ENCODE results near the gene MAP2K1.

MAP2K1 gene

GRCh38 chr15:66440501-66440900, 53.8 kb downstream of the MAP2K1 start:
- TF ChIP-seq EZH2 (optimal IDR thresholded peaks at IDR 0.05; ENCODE audit: low read depth, low read length) (no peak), EZH2phosphoT487 (IDR thresholded peaks at IDR 0.05; ENCODE audit: low read length) (no peak), CTCF (IDR thresholded peaks at IDR 0.05; ENCODE audit: low read length) (no peak)
- no peaks in the 10 kb centered on the region for H3K79me2 ChIP-seq (ENCODE audit: low read length)
- H3K27ac ChIP-seq (ENCODE audit: low read length): no peak overlapping the region
- no peaks in the 10 kb centered on the region for H3F3A ChIP-seq (ENCODE audit: insufficient read depth, low read length)
- H3K27me3 ChIP-seq (replicated peaks; ENCODE audit: insufficient read depth, low read length): no peaks in the 10 kb centered on the region
- H4K20me1 ChIP-seq (ENCODE audit: insufficient read depth, low read length): no peaks in the 10 kb centered on the region
- H3K9ac ChIP-seq (ENCODE audit: low read length): no peak overlapping the region
- no peaks in the 10 kb centered on the region for H3K4me1 ChIP-seq (ENCODE audit: low read length)
- no peak for DNase-seq
- no peak overlapping the region for H3K4me2 ChIP-seq (ENCODE audit: low read depth, low read length)
- H3K4me3 ChIP-seq (ENCODE audit: low read length): no peak overlapping the region
- H2AFZ ChIP-seq (ENCODE audit: low read length): no peak overlapping the region
- H3K36me3 ChIP-seq (replicated peaks; ENCODE audit: insufficient read depth, low read length): peaks cover 2% of the 10 kb centered on the region; the same call in 1 of the 2 replicates
- H3K9me3 ChIP-seq (replicated peaks; ENCODE audit: insufficient read depth, low read length): no peaks in the 10 kb centered on the region
- H3K9me2 ChIP-seq (replicated peaks; ENCODE audit: insufficient read depth, low read length): no peaks in the 10 kb centered on the region

- Histone ChIP-seq H3K27ac (ENCODE audit: low read length) (no peak overlapping the region), H3K27me3 (replicated peaks; ENCODE audit: insufficient read depth, low read length) (no peaks in the 10 kb centered on the region), H3K79me2 (ENCODE audit: low read length) (no peaks in the 10 kb centered on the region), H3K4me2 (ENCODE audit: low read depth, low read length) (no peak overlapping the region), H3F3A (ENCODE audit: insufficient read depth, low read length) (no peaks in the 10 kb centered on the region), H3K9ac (ENCODE audit: low read length) (no peak overlapping the region), H3K4me1 (ENCODE audit: low read length) (no peaks in the 10 kb centered on the region), H3K4me3 (ENCODE audit: low read length) (no peak overlapping the region), H3K36me3 (replicated peaks; ENCODE audit: insufficient read depth, low read length) (no peaks in the 10 kb centered on the region), H3K9me2 (replicated peaks; ENCODE audit: insufficient read depth, low read length) (no peaks in the 10 kb centered on the region), H3K9me3 (replicated peaks; ENCODE audit: insufficient read depth, low read length) (no peaks in the 10 kb centered on the region), H2AFZ (ENCODE audit: low read length) (no peak overlapping the region), H4K20me1 (ENCODE audit: insufficient read depth, low read length) (no peaks in the 10 kb centered on the region)
- TF ChIP-seq EZH2 (optimal IDR thresholded peaks at IDR 0.05; ENCODE audit: low read depth, low read length): no peak
- no peak for TF ChIP-seq EZH2phosphoT487 (IDR thresholded peaks at IDR 0.05; ENCODE audit: low read length)
- no peak for TF ChIP-seq CTCF (IDR thresholded peaks at IDR 0.05; ENCODE audit: low read length)
- no peak for DNase-seq
These were observed 65.7 kb downstream of the MAP2K1 start for GRCh38 chr15:66452420-66452819.

- DNase-seq: no peak
- TF ChIP-seq EZH2 (optimal IDR thresholded peaks at IDR 0.05; ENCODE audit: low read depth, low read length): no peak
- TF ChIP-seq EZH2phosphoT487 (IDR thresholded peaks at IDR 0.05; ENCODE audit: low read length): no peak
- no peak for TF ChIP-seq CTCF (IDR thresholded peaks at IDR 0.05; ENCODE audit: low read length)
These were observed 66.4 kb downstream of the MAP2K1 start for GRCh38 chr15:66452971-66453580.

More at GRCh38 chr15:66452971-66453580, 66.4 kb downstream of the MAP2K1 start:
- no peak overlapping the region for H3K9ac ChIP-seq (ENCODE audit: low read length)
- H3K4me3 ChIP-seq (ENCODE audit: low read length): no peak overlapping the region
- no peaks in the 10 kb centered on the region for H4K20me1 ChIP-seq (ENCODE audit: insufficient read depth, low read length)
- no peak overlapping the region for H3K4me2 ChIP-seq (ENCODE audit: low read depth, low read length)
- H3K27ac ChIP-seq (ENCODE audit: low read length): no peak overlapping the region
- H3K4me1 ChIP-seq (ENCODE audit: low read length): no peaks in the 10 kb centered on the region
- H3K9me2 ChIP-seq (replicated peaks; ENCODE audit: insufficient read depth, low read length): no peaks in the 10 kb centered on the region
- H3K79me2 ChIP-seq (ENCODE audit: low read length): no peaks in the 10 kb centered on the region
- H3F3A ChIP-seq (ENCODE audit: insufficient read depth, low read length): no peaks in the 10 kb centered on the region
- H3K27me3 ChIP-seq (replicated peaks; ENCODE audit: insufficient read depth, low read length): no peaks in the 10 kb centered on the region
- H2AFZ ChIP-seq (ENCODE audit: low read length): no peak overlapping the region
- no peaks in the 10 kb centered on the region for H3K36me3 ChIP-seq (replicated peaks; ENCODE audit: insufficient read depth, low read length)
- H3K9me3 ChIP-seq (replicated peaks; ENCODE audit: insufficient read depth, low read length): no peaks in the 10 kb centered on the region
